NOMO-1 (cell line): ENCODE results near the gene FOLR2.

Source experiments
- DNase-seq, 2 experiments: peaks; one replicate each; lab custom pipeline; 2025; ENCODE audit not compliant: unreplicated experiment in 2 of 2; lab: John Stamatoyannopoulos, UW

The FOLR2 gene

DNA sequence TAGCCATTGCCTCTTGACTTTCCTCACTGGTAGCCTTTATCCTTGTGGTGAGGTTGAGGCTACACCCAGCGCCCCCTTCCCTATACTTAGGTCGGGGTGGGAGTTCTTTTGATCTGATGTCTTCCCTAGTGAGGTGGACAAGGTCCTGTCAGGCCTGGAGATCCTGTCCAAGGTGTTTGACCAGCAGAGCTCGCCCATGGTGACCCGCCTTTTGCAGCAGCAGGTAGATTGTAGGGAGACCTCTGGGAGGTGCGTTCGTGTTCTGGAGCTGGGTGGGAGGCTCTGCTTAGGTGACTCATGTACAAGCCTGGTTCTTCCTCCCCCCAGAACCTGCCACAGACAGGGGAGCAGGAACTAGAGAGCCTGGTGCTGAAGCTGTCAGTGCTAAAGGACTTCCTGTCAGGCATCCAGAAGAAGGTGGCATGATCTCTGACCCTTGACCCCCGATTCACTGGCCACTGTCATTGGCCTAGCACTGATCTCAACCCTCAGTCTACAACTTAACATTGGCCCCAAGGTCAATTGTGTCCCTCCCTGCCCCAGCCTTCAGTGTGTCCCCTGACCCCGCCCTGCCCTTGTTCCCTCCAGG, 12.8 kb downstream of the FOLR2 start:
- DNase-seq: no peak

DNA sequence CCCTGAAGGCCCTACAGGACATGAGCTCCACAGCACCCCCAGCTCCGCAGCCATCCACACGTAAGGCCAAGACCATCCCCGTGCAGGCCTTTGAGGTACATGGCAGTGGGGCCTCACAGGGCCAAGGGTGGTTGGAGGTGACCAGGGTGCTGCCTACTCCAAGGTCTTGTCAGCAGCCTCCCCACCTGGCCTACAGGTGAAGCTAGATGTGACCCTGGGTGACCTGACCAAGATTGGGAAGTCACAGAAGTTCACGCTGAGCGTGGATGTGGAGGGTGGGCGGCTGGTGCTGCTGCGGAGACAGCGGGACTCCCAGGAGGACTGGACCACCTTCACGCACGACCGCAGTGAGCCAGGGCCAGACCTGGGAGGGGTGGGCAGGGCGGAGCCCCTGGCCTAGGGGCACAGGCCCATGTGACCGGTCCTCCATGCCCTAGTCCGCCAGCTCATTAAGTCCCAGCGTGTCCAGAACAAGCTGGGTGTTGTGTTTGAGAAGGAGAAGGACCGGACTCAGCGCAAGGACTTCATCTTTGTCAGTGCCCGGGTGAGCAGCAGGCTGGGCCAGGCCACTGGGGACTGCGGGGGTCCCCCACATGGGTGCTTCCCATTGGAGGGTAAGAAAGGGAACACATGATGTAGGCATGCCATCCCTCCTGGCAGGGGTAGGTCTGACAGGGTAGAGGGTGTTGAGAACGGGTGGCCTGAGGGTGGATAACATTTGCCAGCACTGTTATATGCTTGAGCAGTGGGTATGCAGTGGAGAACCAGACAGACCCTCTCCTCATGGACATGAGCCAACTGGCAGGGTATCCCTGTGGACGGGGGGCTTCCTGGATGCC, 13.6 kb downstream of the FOLR2 start:
- DNase-seq: no peak

DNA sequence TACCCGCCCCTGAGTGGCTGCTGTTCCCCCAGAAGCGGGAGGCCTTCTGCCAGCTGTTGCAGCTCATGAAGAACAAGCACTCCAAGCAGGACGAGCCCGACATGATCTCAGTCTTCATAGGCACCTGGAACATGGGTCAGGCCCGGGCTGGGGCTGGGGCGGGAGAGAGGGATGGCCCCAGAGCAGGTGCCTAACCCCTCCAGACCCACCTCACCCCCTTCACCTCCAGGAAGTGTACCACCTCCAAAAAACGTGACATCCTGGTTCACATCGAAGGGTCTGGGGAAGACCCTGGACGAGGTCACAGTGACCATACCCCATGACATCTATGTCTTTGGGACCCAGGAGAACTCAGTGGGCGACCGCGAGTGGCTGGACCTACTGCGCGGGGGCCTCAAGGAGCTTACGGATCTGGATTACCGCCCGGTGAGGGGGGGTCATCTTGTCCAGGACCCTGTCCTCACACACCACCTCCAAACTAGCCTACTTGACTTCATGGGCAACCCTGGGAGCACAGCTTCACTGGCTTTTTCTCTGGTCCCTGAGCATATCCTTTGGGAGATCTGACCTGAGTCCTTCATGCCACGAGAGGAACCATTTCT, 14.3 kb downstream of the FOLR2 start:
- no peak for DNase-seq

DNA sequence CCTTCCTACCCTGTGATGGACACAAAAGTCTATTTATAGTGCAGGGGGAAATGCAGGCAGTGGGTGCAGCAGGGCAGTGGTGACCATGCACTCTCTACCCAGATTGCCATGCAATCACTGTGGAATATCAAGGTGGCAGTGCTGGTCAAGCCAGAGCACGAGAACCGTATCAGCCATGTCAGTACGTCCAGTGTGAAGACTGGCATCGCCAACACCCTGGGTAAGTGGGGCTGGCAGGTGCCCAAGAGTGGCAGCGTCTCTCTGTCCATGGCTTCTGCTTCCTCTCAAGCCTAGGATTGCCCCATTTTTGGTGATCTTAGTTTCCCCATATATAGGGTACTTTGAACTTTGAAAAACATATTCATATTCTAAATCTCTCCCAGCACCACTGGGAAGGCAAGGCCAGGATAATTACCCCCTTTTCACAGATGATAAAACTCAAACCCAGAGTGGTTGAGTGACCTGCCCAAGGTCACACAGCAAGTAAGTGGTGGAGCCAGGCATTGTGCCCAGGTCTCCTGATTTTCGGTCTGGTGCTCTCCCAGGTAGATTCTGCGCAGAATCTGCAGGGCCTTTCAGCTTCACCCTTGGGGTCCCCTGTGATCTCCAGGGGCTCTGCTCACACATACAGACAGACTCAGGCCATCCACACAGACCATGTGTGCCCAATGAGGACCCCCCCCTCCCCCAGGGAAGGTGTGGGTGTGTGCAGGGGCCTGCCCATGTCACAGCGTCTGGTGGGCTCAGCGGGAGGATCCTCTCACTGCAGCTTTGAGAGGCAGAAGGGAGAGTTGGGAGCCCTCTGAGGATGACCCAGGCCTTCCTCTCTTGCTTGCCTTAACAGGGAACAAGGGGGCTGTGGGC, 15.0 kb downstream of the FOLR2 start:
- DNase-seq: no peak

DNA sequence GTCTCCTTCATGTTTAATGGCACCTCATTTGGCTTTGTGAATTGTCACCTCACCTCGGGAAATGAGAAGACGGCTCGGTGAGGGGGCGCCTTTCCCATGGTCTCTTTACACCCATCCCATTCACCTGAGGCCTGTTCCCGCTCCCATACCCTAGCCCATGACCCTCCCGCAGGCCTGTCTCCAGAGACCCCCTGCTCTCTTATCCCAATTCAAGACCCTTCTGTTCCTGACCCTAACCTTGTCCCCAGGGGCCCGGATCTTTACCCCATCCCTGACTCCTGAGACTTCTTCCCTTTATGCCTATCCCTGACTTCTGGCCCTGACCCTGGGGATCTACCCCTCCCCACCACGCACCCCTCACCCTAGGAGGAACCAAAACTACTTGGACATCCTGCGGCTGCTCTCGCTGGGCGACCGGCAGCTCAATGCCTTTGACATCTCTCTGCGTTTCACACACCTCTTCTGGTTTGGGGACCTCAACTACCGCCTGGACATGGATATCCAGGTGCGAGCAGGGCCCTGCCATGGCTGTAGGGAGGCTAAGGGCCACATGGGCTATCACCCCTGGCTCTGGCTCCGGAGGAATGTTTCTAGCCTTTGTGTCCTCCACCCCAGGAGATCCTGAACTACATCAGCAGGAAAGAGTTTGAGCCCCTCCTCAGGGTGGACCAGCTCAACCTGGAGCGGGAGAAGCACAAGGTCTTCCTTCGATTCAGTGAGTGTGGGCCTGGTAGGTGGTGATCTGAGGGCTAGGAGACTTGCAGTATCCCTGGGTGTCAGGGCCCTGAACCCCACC, 15.9 kb downstream of the FOLR2 start:
- DNase-seq: no peak

DNA sequence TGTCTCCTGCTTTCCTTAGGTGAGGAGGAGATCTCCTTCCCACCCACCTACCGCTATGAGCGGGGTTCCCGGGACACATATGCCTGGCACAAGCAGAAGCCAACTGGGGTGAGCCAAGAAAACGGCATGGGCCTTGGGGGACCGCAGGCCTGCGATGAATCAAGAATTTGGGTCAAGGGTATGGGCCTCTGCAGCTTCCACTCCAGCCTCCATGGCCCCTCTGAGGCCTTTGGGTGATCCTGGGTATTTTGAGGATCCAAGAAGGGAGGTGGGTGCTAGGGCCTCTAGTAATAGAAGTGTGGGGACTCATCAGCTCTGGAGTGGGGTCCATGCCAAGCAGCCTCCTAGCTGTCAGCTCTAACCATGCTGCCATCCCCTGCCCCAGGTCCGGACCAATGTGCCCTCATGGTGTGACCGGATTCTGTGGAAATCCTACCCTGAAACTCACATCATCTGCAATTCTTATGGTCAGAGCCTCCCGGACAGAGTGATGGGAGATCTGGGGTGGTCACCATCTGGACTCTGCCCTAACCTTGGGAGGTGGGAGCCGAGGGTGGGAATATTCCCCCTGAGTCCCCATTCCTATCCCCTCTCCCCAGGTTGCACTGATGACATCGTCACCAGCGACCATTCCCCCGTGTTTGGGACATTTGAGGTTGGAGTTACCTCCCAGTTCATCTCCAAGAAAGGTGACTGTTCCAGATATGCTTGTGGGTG, 16.6 kb downstream of the FOLR2 start:
- DNase-seq: no peak

DNA sequence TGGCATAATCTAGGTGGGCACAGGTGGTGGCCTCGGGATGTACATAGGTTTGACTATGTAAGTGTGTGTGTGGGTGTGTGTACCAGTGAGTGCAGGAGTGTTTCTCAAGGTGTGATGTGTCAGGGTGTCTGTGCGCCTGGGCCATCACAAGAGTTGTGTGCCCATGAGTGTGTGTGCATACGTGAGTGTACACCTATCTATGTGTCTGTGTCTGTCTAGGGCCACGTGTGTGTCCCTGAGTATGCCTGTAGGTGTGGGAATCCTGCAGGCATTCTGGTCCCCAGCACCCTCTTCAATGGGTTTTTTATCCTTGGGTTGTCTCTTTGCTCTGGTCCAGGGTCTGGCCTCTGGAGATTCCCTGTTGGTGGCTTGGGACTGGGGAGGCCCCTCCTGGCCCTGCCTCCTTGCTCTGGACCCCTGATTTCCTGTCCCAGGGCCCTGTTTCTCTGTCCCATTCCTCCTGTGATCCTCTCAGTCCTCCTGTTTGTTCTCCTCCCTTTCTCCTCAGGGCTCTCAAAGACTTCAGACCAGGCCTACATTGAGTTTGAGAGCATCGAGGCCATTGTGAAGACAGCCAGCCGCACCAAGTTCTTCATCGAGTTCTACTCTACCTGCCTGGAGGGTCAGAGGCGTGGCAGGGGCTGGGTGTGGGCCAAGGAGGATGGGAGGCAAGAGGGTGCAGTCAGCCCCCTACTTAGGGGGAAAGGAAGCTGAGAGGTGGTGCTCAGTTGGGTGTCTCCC, 17.3 kb downstream of the FOLR2 start:
- DNase-seq: no peak

DNA sequence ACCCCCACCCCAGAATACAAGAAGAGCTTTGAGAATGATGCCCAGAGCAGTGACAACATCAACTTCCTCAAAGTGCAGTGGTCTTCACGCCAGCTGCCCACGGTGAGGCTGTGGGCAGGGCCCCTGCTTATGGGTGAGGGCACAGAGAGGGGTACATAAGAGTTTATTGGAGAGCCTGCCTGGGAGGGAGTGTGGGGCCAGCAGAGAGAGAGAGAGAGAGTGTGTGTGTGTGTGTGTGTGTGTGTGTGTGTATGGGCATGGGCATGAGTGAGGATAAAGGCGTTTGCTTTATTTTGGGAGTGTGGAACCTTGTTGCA, 17.9 kb downstream of the FOLR2 start:
- DNase-seq: no peak

DNA sequence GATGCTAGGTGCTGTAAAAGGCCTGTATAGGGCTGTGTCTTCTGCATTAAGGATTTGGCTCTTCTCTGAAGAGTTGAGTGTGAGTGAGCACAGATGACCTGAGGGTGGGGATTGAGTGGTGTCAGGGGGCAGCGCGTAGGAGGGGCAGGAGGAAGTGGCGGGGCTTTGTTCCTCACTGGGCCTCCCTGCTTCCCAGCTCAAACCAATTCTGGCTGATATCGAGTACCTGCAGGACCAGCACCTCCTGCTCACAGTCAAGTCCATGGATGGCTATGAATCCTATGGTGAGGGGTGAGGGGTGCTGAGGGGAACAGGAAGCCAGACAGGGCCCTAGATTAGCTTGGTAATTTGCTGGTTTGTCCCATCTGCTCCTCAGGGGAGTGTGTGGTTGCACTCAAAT, 18.3 kb downstream of the FOLR2 start:
- no peak for DNase-seq

DNA sequence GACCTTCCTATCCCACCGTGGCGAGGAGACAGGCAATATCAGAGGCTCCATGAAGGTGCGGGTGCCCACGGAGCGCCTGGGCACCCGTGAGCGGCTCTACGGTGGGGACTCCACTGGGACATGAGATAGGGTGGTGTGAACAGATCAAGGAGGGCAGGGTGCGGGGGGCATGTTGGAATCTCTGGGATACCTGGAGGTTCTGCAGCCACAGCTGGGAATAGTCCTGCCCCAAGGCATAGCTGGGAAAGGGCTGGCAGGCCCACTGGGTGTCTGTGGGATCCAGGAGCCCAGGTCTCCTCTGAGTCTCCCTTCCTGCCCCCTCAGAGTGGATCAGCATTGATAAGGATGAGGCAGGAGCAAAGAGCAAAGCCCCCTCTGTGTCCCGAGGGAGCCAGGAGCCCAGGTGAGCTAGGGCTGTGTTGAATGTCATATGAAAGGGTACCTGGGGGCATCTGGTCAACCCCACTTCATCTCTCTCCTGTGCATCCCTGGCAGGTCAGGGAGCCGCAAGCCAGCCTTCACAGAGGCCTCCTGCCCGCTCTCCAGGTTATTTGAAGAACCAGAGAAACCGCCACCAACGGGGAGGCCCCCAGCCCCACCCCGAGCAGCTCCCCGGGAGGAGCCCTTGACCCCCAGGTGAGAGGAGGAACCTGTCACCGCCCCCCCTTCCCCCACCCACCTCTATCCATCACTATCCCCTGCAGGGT, 18.9 kb downstream of the FOLR2 start:
- DNase-seq: no peak

DNA sequence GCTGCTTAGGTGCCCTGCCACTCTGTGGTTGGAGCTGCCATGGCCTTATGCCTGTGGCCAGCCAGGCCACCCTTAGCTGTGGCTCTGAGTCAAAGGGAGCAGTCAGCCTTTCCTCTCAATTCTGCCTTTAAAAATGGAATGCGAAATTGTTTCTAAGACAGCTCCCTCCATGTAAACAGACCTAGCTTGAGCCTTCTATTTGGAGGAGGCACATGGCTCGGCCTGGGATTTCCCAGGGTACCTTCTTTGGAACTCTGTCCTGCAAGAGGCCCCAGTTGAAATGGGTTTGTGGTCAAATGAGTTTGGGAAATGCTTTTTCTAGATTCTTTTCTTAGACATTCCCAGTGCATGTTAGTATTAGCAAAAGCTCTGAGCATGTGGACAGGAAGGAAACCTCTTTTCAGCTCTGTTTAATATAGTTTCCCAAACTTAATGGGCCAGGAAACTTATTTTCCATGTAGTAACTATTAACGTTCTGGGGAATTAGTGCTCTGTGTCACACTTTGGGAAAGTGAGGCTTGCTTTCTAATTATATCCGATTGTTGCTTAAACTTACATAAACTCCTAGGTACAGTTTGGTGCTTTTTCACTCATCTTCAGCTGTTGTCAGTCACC, 19.6 kb downstream of the FOLR2 start:
- DNase-seq: no peak

DNA sequence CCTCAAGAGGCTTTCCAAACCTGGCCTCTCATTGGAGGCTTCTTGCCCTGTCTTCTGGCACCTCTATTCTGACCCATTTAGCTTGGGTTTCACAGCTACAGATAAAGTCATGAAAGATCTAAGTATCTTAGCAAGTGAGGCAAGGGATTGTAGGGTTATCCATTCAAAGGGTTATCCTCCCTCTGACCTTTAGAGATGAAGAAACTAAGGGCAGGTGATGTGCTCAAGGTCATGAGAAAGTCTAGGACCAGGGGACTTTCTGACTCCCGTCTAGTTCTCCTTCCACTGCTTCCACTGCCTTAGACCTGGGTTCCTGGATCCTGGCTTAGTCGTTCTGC, 20.1 kb downstream of the FOLR2 start:
- no peak for DNase-seq

DNA sequence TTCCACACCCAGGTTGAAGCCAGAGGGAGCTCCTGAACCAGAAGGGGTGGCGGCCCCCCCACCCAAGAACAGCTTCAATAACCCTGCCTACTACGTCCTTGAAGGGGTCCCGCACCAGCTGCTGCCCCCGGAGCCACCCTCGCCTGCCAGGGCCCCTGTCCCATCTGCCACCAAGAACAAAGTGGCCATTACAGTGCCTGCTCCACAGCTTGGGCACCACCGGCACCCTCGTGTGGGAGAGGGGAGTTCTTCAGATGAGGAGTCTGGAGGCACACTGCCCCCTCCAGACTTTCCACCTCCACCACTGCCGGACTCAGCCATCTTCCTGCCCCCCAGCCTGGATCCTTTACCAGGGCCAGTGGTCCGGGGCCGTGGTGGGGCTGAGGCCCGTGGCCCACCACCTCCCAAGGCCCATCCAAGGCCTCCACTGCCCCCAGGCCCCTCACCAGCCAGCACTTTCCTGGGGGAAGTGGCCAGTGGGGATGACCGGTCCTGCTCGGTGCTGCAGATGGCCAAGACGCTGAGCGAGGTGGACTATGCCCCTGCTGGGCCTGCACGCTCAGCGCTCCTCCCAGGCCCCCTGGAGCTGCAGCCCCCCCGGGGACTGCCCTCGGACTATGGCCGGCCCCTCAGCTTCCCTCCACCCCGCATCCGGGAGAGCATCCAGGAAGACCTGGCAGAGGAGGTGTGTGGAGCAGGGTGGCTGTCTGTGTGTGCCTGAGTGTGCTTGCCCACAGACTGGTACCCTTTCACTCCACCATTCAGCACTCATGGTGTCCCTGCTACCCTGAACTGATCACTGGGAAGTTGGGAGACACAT, 20.7 kb downstream of the FOLR2 start:
- no peak for DNase-seq

DNA sequence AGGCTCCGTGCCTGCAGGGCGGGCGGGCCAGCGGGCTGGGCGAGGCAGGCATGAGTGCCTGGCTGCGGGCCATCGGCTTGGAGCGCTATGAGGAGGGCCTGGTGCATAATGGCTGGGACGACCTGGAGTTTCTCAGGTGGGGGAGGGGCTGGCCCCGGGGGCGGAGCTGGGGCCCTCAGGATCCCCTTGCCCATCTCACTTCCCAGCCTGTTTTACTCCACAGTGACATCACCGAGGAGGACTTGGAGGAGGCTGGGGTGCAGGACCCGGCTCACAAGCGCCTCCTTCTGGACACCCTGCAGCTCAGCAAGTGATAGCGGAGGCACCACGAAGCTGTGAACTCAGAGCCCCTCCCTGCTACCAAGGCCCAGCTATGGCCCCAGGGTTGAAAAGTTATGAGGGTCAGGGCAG, 21.5 kb downstream of the FOLR2 start:
- peak; percentile 51 to 54 for DNase-seq

DNA sequence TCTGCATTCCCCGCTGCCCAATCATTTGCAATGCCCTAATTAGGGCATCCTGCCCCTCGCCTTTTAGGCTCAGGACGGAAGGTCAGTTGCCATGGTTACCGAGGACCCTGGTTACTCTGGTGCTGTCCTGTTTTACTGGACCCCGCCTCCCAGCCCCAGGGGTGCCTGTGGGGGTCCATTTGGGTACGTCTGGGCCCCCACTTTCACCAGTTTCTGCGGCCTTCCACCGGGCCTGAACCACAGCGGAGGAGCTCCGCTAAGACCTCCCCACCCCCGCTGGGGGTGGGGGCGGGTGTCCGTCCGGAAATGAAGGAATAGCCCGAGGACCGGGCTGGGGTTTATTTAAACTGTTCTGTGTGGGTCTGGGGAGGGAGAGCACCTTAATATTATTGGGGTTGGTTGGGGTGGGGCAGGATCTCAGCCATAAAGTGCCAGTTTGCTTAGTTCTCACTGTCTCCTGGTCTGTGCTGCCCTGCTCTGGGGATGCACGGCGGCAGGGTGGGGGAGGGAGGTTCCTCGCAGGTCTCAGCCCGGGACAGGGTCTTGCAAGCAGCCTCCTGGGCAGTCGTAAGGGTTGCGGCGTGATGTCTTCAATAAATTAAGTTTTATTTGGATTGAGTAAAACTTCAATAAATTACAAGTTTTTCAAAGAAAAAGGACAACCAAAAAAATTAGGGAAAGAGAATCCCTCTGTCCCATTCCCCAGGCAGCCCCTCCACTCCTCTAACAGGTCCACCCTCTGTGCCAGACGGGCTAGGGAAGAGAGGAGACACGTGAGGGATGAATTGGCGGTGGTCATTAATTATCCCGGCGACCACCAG, 22.1 kb downstream of the FOLR2 start:
- no peak for DNase-seq

DNA sequence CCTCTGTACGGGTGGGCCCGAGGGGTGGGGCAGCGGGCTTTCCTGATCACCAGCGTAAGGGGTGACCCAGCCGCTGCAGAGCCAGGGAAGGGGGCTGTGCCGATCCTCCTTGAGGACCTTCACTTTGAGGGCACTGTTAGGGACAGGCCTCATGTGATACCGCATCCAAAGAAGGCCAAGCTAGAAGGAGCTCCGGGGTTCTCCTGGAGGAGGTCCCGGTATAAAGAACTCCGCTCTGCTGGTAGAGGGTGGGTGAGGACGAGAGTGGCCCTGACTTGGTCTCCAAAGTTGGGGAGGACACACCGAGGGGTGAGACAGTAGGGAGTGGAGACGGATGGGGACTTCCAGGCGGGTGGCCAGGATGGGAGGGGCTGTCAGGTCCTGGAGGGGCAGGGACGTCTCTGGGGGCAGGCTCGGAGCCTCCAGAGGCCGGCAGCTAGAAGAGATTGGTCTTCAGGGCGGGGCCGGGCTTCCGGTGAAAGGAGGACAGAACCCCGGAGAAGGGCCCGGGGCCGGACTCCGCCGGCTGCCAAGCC, 22.8 kb downstream of the FOLR2 start:
- peak; percentile 23 to 34 for DNase-seq
